NCI-H345 (cell line): ENCODE measurements around the gene H2BK1.

ENCODE experiments used
- DNase-seq: peaks from one replicate; lab custom pipeline; 2025; lab: John Stamatoyannopoulos, UW

H2BK1 gene

DNA sequence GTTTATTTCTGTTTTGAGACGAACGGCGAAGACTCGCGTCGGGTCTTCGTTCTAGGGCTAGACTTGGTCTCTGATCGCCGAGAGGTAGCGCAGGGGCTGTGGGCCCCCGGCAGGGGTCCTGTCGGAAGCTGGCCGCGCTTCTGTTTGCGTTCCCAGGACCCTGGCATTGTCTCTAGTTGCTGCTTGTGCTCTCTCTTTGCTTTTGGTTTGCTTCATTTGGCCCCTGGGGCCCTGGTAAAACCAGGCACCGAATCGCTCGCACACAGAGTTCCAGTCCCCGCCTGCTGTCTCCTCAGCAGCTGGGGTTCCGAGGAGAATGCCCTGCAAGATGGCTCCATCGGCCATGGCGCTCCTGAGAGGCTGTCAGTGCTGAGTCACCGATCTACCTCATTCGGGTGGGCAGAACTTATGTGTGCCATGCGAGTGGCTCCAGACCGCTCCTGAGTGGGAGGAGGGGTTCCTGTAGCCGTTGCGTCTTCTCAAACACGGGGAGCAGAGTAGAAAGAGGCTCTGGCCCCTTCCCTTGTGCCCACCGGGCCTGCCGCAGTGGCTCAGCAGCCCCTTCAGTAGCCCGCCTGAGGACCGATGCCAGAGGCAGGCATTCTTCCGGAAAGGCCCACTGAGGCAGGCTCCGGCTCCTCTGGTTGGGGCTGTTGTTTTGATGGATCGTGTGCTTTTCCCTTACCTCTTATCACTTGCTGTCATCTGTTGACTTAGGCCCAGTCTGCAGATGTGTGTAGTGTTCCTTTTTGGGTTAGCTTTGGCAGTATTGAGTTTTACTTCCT, 22.8 kb upstream of the H2BK1 start:
- DNase-seq = peak; percentile 19

DNA sequence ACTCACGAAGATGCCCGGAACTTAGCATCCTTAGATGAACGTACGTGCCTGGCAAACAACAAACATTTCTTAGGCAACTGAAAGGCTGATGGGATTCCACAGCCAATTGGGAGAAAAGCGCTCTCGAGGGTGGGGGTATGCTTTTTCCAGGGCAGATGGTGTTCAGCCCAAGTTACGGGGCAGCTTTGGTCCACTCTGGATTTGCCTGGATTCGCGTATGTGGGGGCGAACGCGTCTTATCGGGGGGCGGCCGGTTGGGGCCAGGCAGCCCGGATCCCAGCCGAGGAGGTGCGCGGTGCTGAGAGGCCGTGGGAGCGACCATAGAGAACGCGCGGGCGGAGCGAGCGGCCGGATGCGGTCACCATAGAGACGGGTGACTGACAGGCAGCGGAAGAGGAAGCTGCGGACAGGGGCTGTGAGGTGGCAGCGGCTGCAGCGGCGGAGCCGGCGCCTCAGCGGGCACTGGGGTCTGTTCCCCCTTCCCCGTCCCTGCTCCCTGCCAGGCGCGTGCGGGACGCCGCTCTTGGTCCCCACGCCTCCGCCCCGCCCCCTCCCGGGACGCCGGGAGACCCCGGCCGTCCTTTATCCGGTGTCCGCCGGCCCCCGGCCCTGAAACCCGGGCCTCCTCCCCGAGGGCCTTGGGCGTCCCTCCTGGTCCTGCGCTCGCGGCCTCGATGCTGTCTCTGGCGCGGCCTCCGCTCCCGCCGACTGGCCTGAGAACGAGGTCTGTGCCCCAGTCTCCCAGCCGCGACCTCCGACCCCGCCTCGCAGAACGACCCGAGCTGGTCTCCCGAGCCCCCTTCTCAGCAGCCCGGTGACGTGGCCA, 22.0 kb upstream of the H2BK1 start, which contains the start of gene CHPF2:
CHPF2 (plus strand) TSS at position 393 of the 826 bp plus-strand sequence. CDS start 1,529 bp downstream, outside the sequence.
- DNase-seq = peak; percentile 84

DNA sequence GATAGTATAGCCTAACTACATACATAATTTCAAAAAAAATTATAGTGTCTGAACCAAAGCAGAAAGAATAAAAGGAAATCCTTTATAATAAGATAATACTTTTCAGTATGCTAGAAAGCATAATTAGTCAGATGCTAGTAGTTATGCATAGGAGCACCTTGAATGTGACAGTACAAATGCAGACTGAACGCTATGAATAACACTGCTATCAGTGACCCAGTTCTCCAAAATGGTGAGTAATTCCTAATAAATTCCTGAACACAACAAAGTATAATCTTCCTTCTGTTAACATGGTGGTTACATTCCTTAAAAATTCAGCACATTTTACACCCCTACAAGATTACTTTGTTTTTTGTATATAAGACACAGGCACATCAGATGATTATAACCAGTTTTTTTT, 20.8 kb upstream of the H2BK1 start:
- no peak for DNase-seq

DNA sequence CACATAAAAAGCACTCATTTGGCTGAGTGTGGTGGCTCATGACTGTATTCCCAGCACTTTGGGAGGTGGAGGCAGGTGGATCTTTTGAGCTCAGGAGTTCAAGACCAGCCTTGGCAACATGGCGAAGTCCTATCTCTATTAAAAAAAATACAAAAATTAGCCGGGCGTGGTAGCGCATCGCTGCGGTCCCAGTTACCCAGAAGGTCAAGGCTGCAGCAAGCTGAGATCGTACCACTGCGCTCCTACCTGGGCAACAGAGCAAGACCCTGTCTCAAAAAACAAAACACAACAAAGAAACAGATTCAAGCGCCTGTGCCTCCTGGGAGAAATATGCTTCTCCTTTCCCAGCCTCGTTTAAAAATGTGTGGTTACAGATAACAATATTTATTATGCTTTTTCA, 19.0 kb upstream of the H2BK1 start:
- no peak for DNase-seq

DNA sequence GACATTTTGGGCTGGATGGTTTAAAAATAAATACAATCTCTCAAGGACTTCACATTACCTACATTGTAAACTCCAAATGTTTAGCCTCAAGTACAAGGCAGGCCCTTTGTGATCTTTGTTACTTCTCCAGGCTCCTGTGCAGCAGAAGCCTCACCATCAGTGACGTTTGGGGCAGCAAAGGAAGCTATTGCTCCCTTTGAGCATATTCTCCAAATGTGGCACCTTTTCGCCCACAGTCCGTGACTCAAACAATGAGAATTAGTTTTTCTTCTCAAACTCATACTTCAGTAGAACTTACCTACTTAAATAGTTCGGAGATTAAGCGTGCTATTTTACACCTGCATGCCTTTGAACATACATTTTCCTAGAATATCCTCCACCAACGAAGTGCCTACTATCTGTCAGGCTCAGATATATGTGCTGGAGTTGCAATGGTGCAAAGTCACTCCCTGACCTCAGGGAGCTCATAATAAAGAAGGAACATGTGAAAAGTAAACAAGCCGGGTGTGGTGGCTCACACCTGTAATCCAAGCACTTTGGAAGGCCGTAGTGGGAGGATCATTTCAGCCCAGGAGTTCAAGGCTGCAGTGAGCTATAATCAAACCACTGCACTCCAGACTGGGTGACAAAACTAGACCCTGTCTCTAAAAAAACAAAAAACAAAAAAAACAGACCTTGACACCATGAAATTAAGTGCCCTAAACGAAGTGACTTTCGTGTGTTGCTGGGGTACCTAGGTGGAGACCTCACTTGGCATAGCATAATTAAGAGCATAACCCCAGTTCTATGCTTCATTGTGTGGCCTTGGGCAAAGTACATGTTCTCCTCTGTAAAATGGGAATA, 18.0 kb upstream of the H2BK1 start:
- no peak for DNase-seq

DNA sequence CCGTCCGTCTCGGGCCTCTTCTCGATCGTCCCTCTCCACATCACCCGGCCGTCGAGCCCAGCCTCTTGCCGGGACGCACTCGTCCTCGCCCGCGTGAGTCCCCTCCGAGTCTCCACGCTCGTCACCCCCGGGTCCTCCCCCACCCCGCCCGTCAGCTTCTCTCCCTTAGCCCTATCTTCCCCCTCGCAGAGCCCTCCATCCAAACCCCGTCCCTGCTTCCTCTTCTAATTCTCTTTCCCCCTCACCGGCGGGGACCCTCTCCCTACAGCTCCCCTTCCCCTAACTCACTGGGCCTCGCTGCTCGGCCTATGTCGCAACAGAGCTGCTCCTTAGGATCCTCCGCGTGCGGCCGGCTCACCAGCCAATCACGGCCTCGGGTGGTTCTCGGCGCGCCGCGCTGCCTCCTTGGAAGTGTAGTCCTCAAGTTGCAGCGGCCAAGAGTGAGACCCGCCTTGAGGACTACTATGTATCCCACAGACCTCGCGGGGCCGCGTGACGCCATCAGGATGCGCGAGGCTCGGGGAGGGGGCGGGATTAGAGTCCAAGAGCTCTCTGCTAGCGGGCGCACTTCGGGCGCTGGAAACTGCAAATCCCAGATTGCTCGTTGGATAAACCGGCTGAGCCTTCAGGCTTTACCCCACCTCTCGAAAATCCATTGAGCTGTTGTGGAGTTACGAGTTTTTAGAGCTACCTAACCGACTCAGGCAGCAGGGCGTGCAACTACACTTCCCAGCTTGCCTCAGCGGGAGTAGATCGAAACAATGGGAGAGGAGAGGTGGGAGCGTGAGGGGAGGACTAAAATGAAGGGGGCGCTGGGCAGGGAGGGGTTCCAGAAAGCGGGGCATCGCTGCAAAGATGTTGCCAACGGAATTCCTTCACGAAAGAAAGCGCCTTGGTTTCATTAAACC, 16.8 kb upstream of the H2BK1 start, which contains the start of gene ABCF2:
ABCF2 (minus strand) TSS at position 331 of the 908 bp plus-strand sequence. CDS start 747 bp downstream, outside the sequence.
- peak; percentile 98 for DNase-seq

DNA sequence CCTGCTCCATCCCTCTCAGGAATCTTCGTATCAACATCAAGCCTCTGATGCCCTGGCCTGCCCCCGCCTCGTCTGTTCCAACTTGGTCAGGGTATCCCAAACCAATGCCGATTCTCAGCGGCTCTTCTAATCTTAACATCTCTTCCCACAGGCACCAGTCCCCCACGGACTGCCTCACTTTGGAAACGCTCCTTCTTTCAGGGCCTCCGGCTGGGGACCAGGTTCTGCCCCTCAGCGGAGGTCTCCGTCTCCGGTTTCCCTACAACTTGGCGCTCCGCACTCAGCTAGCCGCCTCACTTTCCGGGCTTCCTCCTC, 16.2 kb upstream of the H2BK1 start:
- DNase-seq = no peak

DNA sequence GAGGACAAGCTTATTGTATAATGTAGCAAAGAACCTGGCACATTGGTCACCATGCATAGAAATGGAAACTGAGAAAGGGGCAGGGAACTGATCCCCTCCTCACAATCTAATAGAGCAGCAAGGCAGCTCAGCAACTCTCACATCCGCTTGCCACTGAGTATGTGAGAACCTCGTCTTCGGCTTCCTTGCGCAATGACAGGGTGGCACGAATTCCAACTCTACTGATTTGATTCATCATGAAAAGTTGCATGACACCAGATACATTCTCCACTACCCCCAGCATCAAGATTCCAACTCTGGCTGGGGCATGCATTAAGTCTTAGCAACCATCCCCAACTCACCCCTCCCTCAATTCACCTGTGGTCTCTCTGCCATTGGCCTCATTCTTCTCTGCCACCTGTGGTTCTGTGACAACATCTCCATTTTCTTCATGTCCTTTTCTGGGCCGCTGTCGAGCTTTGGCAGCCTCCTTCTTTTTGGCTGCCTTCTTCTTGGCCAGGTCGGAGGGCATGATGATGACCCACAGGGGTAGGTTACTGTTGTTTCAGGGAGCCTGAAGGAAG, 15.7 kb upstream of the H2BK1 start:
- no peak for DNase-seq

DNA sequence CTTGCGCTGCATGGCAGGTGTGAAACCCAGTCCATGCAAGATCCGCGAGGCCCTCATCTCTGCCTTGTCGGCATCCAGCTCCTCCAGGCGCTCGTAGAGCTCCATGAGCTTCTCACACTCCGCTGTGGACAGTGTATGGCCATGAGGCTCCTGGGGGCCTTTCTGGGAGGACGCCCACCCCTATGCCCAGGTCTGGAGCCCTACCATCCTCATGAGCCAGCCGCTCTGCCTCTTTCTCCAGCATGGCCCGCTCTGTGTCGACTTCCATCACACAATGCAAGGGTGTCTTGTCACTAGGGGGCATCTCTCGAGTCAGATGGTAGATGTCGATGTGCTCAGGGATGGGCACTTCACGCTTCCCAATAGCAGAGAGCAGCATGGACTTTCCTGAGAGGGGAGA, 13.4 kb upstream of the H2BK1 start:
- DNase-seq = no peak

DNA sequence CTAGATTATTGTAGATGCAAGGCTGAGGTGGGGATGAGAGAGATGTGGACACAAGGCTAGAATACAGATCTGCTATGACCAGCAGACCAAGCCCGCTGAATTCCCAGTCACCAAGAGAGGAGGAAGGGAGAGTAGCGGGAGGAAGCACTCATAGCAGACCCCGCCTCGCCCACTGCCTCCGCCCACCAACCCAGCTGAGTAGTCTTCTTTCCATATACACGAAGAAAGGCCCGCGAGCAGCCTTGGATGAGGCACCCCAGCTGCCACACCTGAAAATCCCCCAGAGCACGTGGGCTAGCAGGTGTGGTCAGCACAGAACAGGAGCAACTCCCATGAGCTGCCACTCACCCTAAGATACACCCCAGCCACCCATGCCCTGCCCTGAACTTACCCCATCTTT, 7.9 kb upstream of the H2BK1 start:
- no peak for DNase-seq

DNA sequence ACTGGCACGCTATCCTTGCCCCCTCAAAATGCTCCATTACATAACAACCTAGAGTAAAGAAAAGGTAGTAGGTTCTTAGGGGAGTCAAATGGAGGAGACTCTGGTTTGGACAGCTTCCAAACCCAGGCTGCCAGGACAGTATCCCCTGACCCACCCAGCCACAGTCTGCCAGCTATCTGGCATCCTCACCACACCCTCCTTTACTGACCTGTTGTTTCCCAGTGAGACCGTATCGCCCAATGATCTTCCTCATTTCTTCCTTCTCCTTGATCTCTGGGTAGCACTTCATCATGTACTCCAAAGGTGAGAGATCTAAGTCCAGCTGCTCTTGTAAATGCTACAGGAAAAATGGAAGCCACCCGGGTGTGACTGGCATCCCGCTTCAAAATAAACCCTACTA, 5.1 kb upstream of the H2BK1 start:
- no peak for DNase-seq

DNA sequence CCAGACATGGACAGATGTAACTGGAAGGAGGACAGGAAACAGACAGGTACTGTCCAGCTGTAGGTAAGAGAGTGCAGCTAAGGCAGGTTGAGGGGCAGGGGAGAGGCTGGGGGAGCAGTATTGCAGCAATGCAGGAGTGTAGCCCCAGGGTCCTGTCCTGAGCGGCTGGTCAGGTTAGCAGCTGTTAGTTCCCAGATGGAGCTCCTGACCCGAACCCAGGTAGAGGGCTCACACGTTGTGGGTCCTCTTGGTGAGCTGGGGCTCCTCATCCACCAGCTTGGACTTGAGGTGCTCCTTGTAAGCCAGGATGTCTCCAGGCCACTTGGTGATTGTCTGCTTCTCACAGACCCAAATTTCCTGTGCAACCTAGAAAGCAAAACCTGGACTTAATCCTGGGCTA, 3.5 kb upstream of the H2BK1 start:
- DNase-seq = no peak

DNA sequence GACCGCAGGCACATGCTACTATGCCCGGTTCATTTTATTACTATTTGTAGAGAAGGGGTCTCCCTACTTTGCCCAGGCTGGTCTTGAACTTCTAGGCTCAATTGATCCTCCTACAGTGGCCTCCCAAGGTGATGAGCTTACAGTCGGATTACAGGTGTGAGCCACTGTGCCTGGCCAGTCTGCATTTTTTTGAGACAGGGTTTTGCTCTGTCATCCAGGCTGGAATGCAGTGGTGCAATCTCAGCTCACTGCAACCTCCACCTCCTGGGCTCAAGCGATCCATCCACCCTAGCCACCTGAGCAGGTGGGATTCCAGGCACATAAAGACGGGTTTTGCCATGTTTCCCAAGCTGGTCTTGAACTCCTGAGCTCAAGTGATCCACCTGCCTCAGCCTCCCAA, 2.3 kb upstream of the H2BK1 start:
- no peak for DNase-seq

DNA sequence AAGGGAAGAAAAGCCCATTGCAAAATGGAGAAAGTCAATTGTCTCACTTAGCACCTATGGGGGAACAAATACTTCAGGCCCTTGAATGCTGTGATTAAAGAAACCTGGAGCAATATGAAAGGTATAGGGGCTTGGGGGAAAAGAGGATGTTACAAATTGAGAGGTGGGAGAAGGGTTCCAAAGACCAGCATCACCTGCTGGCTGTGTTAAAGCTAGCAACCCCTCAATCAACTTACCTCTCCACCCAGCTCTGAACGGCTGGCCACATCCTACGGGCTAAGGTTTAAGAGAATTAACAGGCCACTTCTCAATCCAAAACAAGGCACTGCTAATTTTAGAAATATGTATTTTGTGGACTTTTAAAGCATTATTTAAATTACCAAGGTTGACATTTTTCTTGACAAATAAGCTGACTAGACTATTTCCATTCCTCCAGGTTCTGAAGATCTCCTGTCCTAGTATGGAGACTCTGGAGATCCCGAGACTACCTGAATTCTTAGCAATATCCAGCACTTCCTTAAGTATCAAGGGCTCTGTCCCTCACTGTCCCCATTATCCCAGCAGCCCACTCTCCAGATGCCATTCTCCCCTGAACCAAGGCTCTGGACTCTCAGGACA, 976 bp upstream of the H2BK1 start:
- DNase-seq = no peak

DNA sequence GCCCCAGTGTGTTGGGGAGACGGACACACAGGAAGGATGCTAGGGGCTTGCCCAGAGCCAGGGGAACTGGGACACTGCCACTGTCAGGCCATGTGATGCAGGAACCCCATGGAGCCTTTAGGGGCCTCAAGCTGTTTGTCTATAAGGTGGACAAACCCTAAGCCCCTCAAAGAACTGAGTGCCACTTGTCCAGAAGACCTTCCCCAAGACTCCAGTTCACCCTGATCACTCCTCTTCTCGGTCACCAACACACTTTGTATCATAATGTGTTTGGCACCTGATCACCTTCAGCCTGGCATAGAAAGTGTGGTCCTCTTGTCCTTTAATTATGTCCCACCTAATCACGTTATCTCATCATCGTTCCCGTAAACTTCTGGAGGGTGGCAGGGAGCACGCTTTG, 700 bp downstream of the H2BK1 start:
- DNase-seq = no peak

DNA sequence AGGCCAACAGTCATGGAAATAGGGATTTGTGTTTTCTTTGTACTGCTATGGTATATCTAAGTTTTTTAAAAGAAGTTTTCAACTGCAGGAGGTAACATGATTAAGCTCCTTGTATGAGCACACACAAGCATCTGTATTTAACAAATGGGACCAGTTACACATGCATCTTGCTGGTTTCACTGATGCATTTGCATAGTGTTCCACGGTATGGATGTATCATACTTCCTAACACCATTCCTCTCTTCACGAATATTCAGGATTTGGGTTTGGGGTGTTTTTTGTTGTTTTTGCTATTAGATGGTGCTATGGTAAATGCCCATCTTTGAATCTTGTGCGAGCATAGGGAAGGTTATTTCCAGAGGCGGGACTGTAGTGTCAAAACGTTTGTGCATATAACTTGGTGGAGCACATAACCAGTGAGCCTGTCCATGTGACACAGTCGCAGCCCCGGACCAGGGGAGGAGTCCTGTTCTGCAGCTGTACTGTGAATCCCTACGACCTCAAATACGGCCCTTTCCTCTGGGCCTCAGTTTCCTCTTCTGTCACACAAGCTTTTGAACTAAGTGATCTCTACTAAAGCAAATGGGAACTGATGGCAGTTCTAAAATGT, 1.9 kb downstream of the H2BK1 start:
- DNase-seq = no peak

DNA sequence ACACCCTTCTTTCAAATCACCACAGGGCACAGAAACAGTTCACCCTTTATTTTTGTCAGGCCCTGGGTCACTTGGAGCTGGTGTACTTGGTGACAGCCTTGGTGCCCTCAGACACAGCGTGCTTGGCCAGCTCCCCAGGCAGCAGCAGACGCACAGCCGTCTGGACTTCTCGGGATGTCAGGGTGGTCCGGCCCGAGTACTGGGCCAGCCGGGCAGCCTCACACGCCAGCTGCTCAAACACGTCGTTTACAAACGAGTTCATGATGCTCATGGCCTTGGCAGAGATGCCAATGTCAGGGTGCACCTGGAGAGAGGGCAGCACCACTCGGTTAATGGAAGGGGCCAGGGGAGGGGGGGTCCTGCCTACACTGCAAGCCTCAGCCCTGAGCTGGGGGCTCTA, 2.5 kb downstream of the H2BK1 start:
- no peak for DNase-seq

DNA sequence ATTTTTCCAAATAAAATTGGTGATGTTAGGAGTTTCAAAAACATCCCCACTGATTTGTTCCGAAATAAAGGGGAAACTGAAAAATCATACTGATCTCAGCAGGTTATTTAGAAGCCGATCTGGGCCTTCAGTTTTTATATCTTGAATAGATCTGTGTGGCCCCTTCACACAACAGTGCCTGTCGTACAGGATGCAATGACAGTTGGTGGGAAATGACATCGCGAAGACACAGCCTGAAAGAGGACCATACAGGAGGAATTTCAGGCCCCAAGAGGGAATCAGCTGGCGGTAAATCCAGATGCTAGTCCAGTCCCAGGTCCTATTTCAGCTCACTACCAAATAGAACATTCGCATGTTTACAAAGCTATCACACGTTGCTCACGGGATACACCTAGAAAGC, 3.0 kb downstream of the H2BK1 start:
- DNase-seq = no peak

DNA sequence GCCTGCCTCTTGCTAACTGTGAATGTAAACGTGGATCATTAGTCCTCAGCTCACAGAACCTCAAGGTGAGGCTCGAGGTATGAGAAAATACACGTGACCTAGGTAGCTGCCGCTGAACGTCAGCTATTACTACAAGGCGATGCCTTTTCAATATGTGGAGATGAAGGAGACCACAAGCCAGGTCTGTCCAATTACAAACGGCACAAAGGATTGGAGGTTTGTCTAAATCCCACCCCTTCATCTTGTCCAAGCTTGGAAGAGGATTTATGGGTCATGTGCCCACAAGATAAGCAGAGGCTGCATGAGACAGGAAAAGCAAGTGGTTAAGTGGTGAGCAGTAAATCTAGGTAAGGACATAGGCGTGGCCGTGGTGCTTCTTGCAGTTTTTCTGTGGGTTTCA, 3.4 kb downstream of the H2BK1 start:
- no peak for DNase-seq

DNA sequence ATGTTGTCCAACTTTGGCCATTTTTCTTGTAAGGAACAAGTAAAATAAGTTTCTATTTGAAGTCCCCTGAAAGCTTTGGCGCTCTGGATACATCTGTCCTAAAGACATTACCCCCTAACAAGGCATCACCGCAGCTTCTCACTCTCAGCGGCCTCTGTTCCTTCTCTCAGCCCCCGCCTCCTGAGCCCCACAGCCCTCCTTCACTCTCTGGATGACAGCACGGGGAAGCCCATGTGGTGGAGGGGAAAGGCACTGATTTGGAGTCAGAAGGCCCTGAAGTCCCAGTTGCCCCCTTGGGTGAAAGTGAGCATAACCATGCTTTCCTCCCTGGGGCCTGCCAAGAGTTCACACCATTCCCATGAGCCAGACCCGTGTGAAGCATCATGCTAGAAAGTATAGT, 4.6 kb downstream of the H2BK1 start:
- DNase-seq = no peak
